Panc1 (cell line): ENCODE measurements around the gene NUDT13.

Experiments used
- CTCF ChIP-seq: fragments of 450-650 bp; IDR thresholded peaks from 2 replicates; pipeline ENCODE4 v1.5.1; 2017; ENCODE audit warnings: mild to moderate bottlenecking
- POLR2AphosphoS5 ChIP-seq: IDR thresholded peaks from 2 replicates; pipeline ENCODE4 v1.6.1; 2012; ENCODE audit warnings: mild to moderate bottlenecking, low read depth, low read length, moderate library complexity
- REST ChIP-seq, 2 experiments: IDR thresholded peaks; 2 replicates each; pipeline ENCODE4 v1.6.1; 2011 to 2012; ENCODE audit warnings: low read depth in 2 of 2, control low read depth in 1 of 2, low read length in 1 of 2, mild to moderate bottlenecking in 1 of 2, moderate library complexity in 1 of 2; ENCODE audit not compliant: insufficient read depth in 1 of 2
- TCF7L2 ChIP-seq: IDR thresholded peaks from 2 replicates; pipeline ENCODE4 v1.6.1; 2011; ENCODE audit warnings: mild to moderate bottlenecking, low read depth, low read length, inconsistent platforms

GRCh38 chr10:73139251-73139650, 29.0 kb downstream of the NUDT13 start:
- TF ChIP-seq CTCF (no peak), TCF7L2 (no peak), REST (IDR thresholded peaks at IDR 0.05; ENCODE audit: insufficient read depth in 1 of 2, low read depth in 2 of 2, low read length in 1 of 2) (no peak), POLR2AphosphoS5 (no peak)
